ENCODE measurements around the gene KPRP. TPM values are rescaled to one million over a fixed set of nuclear protein-coding genes. Genes with fewer than 3 reads are reported as not detected.

The KPRP gene
- total RNA-seq, 2 experiments from 2014 or later, result not detected

- Histone ChIP-seq H3K79me2 (ENCODE audit: insufficient read depth, low read depth, low read length) (no peaks in the 10 kb centered on the region), H4K20me1 (ENCODE audit: insufficient read depth, low read length) (no peaks in the 10 kb centered on the region), H3K9me2 (ENCODE audit: insufficient read depth, low read length) (no peaks in the 10 kb centered on the region), H3K4me1 (ENCODE audit: insufficient read depth, low read length, poor library complexity, severe bottlenecking) (no peaks in the 10 kb centered on the region), H3K4me3 (ENCODE audit: low read depth, low read length, poor library complexity, severe bottlenecking) (no peak overlapping the region), H3K36me3 (ENCODE audit: insufficient read depth, low read length) (no peaks in the 10 kb centered on the region), H3K4me2 (ENCODE audit: low read length) (no peak overlapping the region), H3K9me3 (ENCODE audit: low read length) (no peaks in the 10 kb centered on the region), H2AFZ (ENCODE audit: low read length) (no peak overlapping the region), H3K27ac (ENCODE audit: low read depth, low read length, poor library complexity, severe bottlenecking) (no peak overlapping the region)
- BruUV-seq (replicated peaks), result no TSS peak
- intact Hi-C loops (cut with micrococcal nuclease; ENCODE audit: unreplicated experiment), result no loop called here
- CTCF ChIA-PET (ENCODE audit: unreplicated experiment), result no interaction called here
- no peak for TF ChIP-seq EZH2phosphoT487 (IDR thresholded peaks at IDR 0.05; ENCODE audit: borderline replicate concordance, low read depth, low read length)
- TF ChIP-seq, protein P1, sequence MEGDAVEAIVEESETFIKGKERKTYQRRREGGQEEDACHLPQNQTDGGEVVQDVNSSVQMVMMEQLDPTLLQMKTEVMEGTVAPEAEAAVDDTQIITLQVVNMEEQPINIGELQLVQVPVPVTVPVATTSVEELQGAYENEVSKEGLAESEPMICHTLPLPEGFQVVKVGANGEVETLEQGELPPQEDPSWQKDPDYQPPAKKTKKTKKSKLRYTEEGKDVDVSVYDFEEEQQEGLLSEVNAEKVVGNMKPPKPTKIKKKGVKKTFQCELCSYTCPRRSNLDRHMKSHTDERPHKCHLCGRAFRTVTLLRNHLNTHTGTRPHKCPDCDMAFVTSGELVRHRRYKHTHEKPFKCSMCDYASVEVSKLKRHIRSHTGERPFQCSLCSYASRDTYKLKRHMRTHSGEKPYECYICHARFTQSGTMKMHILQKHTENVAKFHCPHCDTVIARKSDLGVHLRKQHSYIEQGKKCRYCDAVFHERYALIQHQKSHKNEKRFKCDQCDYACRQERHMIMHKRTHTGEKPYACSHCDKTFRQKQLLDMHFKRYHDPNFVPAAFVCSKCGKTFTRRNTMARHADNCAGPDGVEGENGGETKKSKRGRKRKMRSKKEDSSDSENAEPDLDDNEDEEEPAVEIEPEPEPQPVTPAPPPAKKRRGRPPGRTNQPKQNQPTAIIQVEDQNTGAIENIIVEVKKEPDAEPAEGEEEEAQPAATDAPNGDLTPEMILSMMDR (conservative IDR thresholded peaks at IDR 0.05; ENCODE audit: low read length), result no peak
- DNase-seq (ENCODE audit: low spot score), result no peak
- POLR2A ChIA-PET, result no interaction called here
Observed at GRCh38 chr1:152743371-152744145, 14.3 kb upstream of the KPRP start.

- no peak overlapping the region for H3K4me2 ChIP-seq (ENCODE audit: low read length)
- CTCF ChIA-PET (ENCODE audit: unreplicated experiment), result no interaction called here
- no peaks in the 10 kb centered on the region for H3K9me2 ChIP-seq (ENCODE audit: insufficient read depth, low read length)
- intact Hi-C loops (cut with micrococcal nuclease; ENCODE audit: unreplicated experiment), result no loop called here
- H3K4me1 ChIP-seq (ENCODE audit: insufficient read depth, low read length, poor library complexity, severe bottlenecking), result no peaks in the 10 kb centered on the region
- no peak overlapping the region for H3K4me3 ChIP-seq (ENCODE audit: low read depth, low read length, poor library complexity, severe bottlenecking)
- H3K27ac ChIP-seq (ENCODE audit: low read depth, low read length, poor library complexity, severe bottlenecking), result no peak overlapping the region
- H3K79me2 ChIP-seq (ENCODE audit: insufficient read depth, low read depth, low read length), result no peaks in the 10 kb centered on the region
- no TSS peak for BruUV-seq (replicated peaks)
- H3K9me3 ChIP-seq (ENCODE audit: low read length), result no peaks in the 10 kb centered on the region
- peak; percentile 2 for DNase-seq (ENCODE audit: low spot score)
- TF ChIP-seq, protein P1 (conservative IDR thresholded peaks at IDR 0.05; ENCODE audit: low read length), result peak; percentile 64
- TF ChIP-seq EZH2phosphoT487 (IDR thresholded peaks at IDR 0.05; ENCODE audit: borderline replicate concordance, low read depth, low read length), result no peak
- H3K36me3 ChIP-seq (ENCODE audit: insufficient read depth, low read length), result no peaks in the 10 kb centered on the region
- no peaks in the 10 kb centered on the region for H4K20me1 ChIP-seq (ENCODE audit: insufficient read depth, low read length)
- POLR2A ChIA-PET, result no interaction called here
- no peak overlapping the region for H2AFZ ChIP-seq (ENCODE audit: low read length)
Observed at GRCh38 chr1:152745289-152745704, 12.5 kb upstream of the KPRP start.

DNA sequence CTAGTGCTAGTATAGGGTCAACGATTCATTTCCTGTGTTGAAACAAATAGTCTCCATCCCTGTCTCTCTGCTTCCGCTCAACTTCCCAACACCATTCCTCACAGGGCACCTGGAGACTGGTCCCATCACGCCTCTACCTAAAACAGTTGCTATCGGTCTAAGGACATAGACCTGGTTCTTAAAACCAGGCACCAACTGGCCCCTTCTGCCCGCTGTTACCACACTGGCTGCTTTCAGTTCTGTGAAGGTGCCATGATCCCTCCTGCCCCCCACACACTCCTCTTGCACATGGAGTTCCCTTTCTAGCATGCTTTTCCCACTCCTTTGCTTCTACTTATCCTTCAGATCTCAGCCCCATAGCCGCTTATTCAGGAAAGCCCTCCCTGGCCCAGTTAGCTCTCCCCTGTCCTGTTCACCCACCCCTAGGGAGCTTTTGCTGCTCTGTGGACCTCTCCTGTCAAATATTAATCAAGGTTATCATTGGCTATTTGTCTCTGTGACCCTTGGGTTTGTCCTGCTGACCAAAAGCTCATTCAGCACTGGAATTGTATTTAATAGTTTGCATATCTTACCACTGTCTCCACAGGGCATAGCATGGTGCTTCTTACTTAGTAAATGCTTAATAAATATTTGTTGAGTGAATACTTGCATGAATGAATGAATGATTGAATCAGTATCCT is 11.9 kb upstream of the KPRP start:
- H3K36me3 ChIP-seq (ENCODE audit: insufficient read depth, low read length), result no peaks in the 10 kb centered on the region
- intact Hi-C loops (cut with micrococcal nuclease; ENCODE audit: unreplicated experiment), result no loop called here
- H3K9me3 ChIP-seq (ENCODE audit: low read length), result no peaks in the 10 kb centered on the region
- POLR2A ChIA-PET, result no interaction called here
- no peak overlapping the region for H3K4me3 ChIP-seq (ENCODE audit: low read depth, low read length, poor library complexity, severe bottlenecking)
- H2AFZ ChIP-seq (ENCODE audit: low read length), result no peak overlapping the region
- no peaks in the 10 kb centered on the region for H3K9me2 ChIP-seq (ENCODE audit: insufficient read depth, low read length)
- no peaks in the 10 kb centered on the region for H4K20me1 ChIP-seq (ENCODE audit: insufficient read depth, low read length)
- CTCF ChIA-PET (ENCODE audit: unreplicated experiment), result no interaction called here
- TF ChIP-seq, protein P1 (conservative IDR thresholded peaks at IDR 0.05; ENCODE audit: low read length), result no peak
- TF ChIP-seq EZH2phosphoT487 (IDR thresholded peaks at IDR 0.05; ENCODE audit: borderline replicate concordance, low read depth, low read length), result no peak
- H3K4me1 ChIP-seq (ENCODE audit: insufficient read depth, low read length, poor library complexity, severe bottlenecking), result no peaks in the 10 kb centered on the region
- BruUV-seq (replicated peaks), result no TSS peak
- H3K79me2 ChIP-seq (ENCODE audit: insufficient read depth, low read depth, low read length), result no peaks in the 10 kb centered on the region
- H3K4me2 ChIP-seq (ENCODE audit: low read length), result no peak overlapping the region
- no peak for DNase-seq (ENCODE audit: low spot score)
- H3K27ac ChIP-seq (ENCODE audit: low read depth, low read length, poor library complexity, severe bottlenecking), result no peak overlapping the region

Measured in OCI-LY7 (cell line).